Tibial artery (tissue), 4 donors: Measurements from ENCODE around the gene PAPOLA.

ENCODE experiments used
- DNase-seq, 2 donors: peaks; one replicate each; pipeline ENCODE4 v3.0.0-alpha.2; 2019
- H3K27ac ChIP-seq, 2 donors: fragments of 200-600 bp; sonication (generic) in 1 of 2; 1 replicate in 1 of 2; 2 replicates in 1 of 2; pipeline ENCODE4 v1.5.1; 2018 to 2019; ENCODE audit warnings: mild to moderate bottlenecking in 1 of 2
- H3K27me3 ChIP-seq, 2 donors: fragments of 200-600 bp; sonication (generic) in 1 of 2; one replicate each; pipeline versions ENCODE4 v1.5.1 to v1.6.0; 2016 to 2019
- H3K36me3 ChIP-seq, 3 donors: fragments of 200-600 bp; sonication (generic) in 2 of 3; one replicate each; pipeline ENCODE4 v1.5.1; 2016 to 2019; ENCODE audit warnings: mild to moderate bottlenecking in 2 of 3
- H3K4me1 ChIP-seq, 4 donors: fragments of 200-600 bp; sonication (generic) in 2 of 4; 1 replicate in 3 of 4; 2 replicates in 1 of 4; pipeline ENCODE4 v1.5.1; 2016 to 2019
- H3K4me3 ChIP-seq, 2 donors: fragments of 200-600 bp; sonication (generic) in 1 of 2; 1 replicate in 1 of 2; 2 replicates in 1 of 2; pipeline ENCODE4 v1.5.1; 2018 to 2019; ENCODE audit warnings: mild to moderate bottlenecking in 2 of 2
- H3K9me3 ChIP-seq, 3 donors: fragments of 200-600 bp; sonication (generic) in 1 of 3; one replicate each; pipeline ENCODE4 v1.5.1; 2016 to 2019
- intact Hi-C: fragments of 100-400 bp; cut with DNase I; formaldehyde crosslinking; loops from one replicate; pipeline ENCODE4 v1.15.0; 2023; ENCODE audit warnings: low total_unique reads
- TF ChIP-seq, protein P1 (sequence below), 2 experiments: fragments of 200-600 bp in 1 of 2; fragments of 450-650 bp in 1 of 2; IDR thresholded peaks; one replicate each; pipeline ENCODE4 v1.5.1; 2017 to 2019; ENCODE audit warnings: antibody characterized with exemption in 2 of 2, mild to moderate bottlenecking in 1 of 2, moderate library complexity in 1 of 2

PAPOLA gene

DNA sequence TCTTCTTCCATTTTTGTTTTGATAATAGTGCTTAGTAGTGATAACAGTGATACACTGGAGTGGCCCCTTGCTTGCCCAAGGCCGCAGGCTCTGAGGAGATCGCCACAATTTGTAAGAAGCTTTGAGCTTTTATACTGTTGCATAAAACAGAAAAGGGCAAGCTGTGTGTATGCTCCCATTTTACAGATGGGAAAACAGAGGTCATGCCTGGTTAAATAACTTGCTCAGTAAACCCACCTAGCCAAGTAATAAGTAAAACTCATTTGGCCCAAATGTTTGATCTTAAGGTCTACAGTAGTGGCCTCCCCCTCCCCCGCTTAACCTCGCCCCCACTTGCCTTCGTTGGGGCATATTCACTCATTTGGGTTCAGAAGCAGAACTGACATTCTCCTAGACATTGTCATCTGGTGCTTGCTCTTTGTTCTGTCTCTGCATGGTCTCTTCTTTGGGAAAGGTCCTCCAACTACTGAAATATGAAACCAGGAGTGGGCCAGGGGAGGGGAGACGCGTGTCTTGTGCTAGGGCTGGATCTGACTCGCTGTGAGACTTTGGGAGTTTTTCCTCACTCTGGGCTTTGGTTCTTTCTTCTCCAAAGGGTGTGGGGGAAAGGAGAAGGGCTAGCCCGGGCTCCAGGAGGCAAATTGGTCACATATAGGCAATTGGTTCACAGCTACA, 88.1 kb downstream of the PAPOLA start:
- Histone ChIP-seq H3K27me3 (peaks cover 0 to 40% of the 10 kb centered on the region in 2 donors), H3K36me3 (no peaks in the 10 kb centered on the region), H3K9me3 (no peaks in the 10 kb centered on the region), H3K27ac (no peak overlapping the region), H3K4me1 (peaks cover 0 to 8% (median 8%) of the 10 kb centered on the region in 4 donors), H3K4me3 (no peak overlapping the region)
- intact Hi-C loops, result no loop called here
- no peak for DNase-seq
- TF ChIP-seq, protein P1, sequence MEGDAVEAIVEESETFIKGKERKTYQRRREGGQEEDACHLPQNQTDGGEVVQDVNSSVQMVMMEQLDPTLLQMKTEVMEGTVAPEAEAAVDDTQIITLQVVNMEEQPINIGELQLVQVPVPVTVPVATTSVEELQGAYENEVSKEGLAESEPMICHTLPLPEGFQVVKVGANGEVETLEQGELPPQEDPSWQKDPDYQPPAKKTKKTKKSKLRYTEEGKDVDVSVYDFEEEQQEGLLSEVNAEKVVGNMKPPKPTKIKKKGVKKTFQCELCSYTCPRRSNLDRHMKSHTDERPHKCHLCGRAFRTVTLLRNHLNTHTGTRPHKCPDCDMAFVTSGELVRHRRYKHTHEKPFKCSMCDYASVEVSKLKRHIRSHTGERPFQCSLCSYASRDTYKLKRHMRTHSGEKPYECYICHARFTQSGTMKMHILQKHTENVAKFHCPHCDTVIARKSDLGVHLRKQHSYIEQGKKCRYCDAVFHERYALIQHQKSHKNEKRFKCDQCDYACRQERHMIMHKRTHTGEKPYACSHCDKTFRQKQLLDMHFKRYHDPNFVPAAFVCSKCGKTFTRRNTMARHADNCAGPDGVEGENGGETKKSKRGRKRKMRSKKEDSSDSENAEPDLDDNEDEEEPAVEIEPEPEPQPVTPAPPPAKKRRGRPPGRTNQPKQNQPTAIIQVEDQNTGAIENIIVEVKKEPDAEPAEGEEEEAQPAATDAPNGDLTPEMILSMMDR (IDR thresholded peaks at IDR 0.05), result no peak

GRCh38 chr14:96592591-96593386, 90.6 kb downstream of the PAPOLA start:
- peaks cover 0 to 33% of the 10 kb centered on the region in 2 donors for H3K27me3 ChIP-seq
- no peak overlapping the region for H3K27ac ChIP-seq
- TF ChIP-seq, protein P1 (IDR thresholded peaks at IDR 0.05), result no peak
- no peaks in the 10 kb centered on the region for H3K9me3 ChIP-seq
- H3K4me3 ChIP-seq, result peak overlapping the region; percentile 7 to 32
- intact Hi-C loops, result no loop called here
- DNase-seq, result no peak
- H3K4me1 ChIP-seq, result peaks cover 0 to 8% (median 8%) of the 10 kb centered on the region in 4 donors
- H3K36me3 ChIP-seq, result no peaks in the 10 kb centered on the region

DNA sequence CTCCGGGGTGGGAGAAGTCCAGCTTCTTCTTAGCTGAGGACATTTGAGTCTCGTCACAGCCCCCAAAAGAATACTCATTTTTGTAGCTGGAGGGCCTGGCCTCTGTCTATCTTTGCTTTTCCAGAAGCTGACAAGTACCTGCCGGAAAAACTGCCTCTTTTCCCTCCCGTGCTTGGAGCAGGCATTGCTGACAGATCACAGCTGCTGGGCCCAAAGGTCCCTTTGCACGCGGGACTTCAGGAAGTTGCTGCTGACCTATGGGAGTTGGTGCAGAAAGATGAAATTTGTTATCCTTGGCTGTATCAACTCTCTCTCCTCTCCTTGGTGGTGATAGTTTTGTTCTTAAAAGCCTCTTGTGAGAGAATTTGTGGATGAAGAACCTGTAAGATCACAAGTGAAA, 92.8 kb downstream of the PAPOLA start:
- TF ChIP-seq, protein P1 (IDR thresholded peaks at IDR 0.05), result no peak
- H3K4me3 ChIP-seq, result no peak overlapping the region
- H3K27me3 ChIP-seq, result peaks cover 0 to 43% of the 10 kb centered on the region in 2 donors
- H3K4me1 ChIP-seq, result peaks cover 0 to 8% (median 8%) of the 10 kb centered on the region in 4 donors
- H3K27ac ChIP-seq, result no peak overlapping the region
- no peaks in the 10 kb centered on the region for H3K9me3 ChIP-seq
- no peaks in the 10 kb centered on the region for H3K36me3 ChIP-seq
- intact Hi-C loops, result no loop called here
- DNase-seq, result no peak

DNA sequence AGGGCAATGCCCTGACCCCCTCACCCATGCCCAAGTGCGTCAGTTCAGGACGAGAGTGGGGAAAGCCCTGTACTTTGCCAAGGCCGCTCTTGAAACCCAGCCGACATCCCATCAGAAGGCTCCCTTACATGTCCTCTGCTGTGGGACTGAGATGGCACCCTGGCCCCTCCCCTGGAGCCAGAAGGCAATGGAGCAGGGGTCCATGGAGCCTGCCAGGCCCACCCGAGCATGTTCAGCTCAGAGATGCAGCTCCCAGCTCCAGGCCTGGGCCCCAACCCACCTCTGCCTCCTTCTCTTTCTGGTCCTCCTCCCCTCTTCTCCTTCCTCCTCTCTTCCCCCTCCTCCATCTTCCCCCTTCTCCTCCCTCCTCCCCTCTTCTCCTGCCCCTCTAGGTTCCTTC, 95.5 kb downstream of the PAPOLA start:
- DNase-seq, result no peak
- intact Hi-C loops, result no loop called here
- TF ChIP-seq, protein P1 (IDR thresholded peaks at IDR 0.05), result no peak
- no peaks in the 10 kb centered on the region for H3K9me3 ChIP-seq
- no peak overlapping the region for H3K27ac ChIP-seq
- no peaks in the 10 kb centered on the region for H3K36me3 ChIP-seq
- H3K4me1 ChIP-seq, result peaks cover 0 to 4% (median 4%) of the 10 kb centered on the region in 4 donors
- peaks cover 0 to 33% of the 10 kb centered on the region in 2 donors for H3K27me3 ChIP-seq
- H3K4me3 ChIP-seq, result no peak overlapping the region

- intact Hi-C loops, result no loop called here
- peaks cover 0 to 25% of the 10 kb centered on the region in 2 donors for H3K27me3 ChIP-seq
- H3K27ac ChIP-seq, result no peak overlapping the region
- H3K9me3 ChIP-seq, result no peaks in the 10 kb centered on the region
- TF ChIP-seq, protein P1 (IDR thresholded peaks at IDR 0.05), result no peak
- no peaks in the 10 kb centered on the region for H3K36me3 ChIP-seq
- no peaks in the 10 kb centered on the region for H3K4me1 ChIP-seq
- no peak overlapping the region for H3K4me3 ChIP-seq
- DNase-seq, result no peak
Observed at GRCh38 chr14:96598332-96598928, 96.2 kb downstream of the PAPOLA start.
